Measurements from ENCODE around the gene LHFPL3. TPM values are rescaled to one million over a fixed set of nuclear protein-coding genes. Genes with fewer than 3 reads are reported as not detected.

The LHFPL3 gene
- total and polyA plus RNA-seq, 2 of the 13 experiments (the other 11 are each of a cell fraction or from before 2014, with no cell fraction given): not detected

- TF ChIP-seq ZNF543 (CRISPR knock-in tag; IDR thresholded peaks at IDR 0.05) (no peak), ZNF619 (CRISPR knock-in tag; IDR thresholded peaks at IDR 0.05) (no peak)
Measured at GRCh38 chr7:104938741-104939390, 610.5 kb downstream of the LHFPL3 start (continued).

- ATAC-seq (no peak), DNase-seq (ENCODE audit: low spot score) (no peak), FAIRE-seq (no peak)
- Histone ChIP-seq H3K4me1 (ENCODE audit: insufficient read depth, low read length) (peaks cover 23% of the 10 kb centered on the region), H3K9ac (ENCODE audit: insufficient read depth, low read depth, low read length) (no peak overlapping the region), H2AFZ (ENCODE audit: low read length) (no peak overlapping the region), H3K4me3 (replicated peaks in 1 of 3; ENCODE audit: insufficient read depth in 1 of 3, low read depth in 2 of 3, low read length in 3 of 3) (no peak overlapping the region), H3K9me3 (ENCODE audit: low read length) (no peaks in the 10 kb centered on the region), H3K27me3 (ENCODE audit: control insufficient read depth in 1 of 2, insufficient read depth in 2 of 2, low read length in 2 of 2) (peaks cover 1 to 8% of the 10 kb centered on the region in 2 experiments; a peak in 1 of 5 replicates), H3K4me2 (ENCODE audit: low read depth, low read length) (0 out of 2 replicates have a peak overlapping the region, but pooled peaks have one; percentile 38), H3K36me3 (replicated peaks in 1 of 2; ENCODE audit: control insufficient read depth in 1 of 2, insufficient read depth in 2 of 2, low read length in 2 of 2) (no peaks in the 10 kb centered on the region), H3K27ac (ENCODE audit: extremely low read length, insufficient read depth, low read length) (no peak overlapping the region), H3K79me2 (ENCODE audit: insufficient read depth, low read length) (no peaks in the 10 kb centered on the region), H4K20me1 (ENCODE audit: insufficient read depth, low read length) (no peaks in the 10 kb centered on the region)
- no TSS peak for BruUV-seq (replicated peaks)
- in situ Hi-C loops (cut with HindIII; ENCODE audit: extremely low pct_ligation_motif_present, low pct_unique_long_range_greater_than_20kb) (no loop called here), intact Hi-C loops (cut with micrococcal nuclease; ENCODE audit: unreplicated experiment) (no loop called here)
- WGBS (ENCODE audit: low lambda C conversion rate): 79% methylated on average over 23 of the region's 43 CpGs
- CTCF ChIA-PET (ENCODE audit: low intra/inter-chr PET ratio, low total read pairs): no interaction called here
- POLR2A ChIA-PET: no interaction called here
- TF ChIP-seq ZNF331 (CRISPR knock-in tag; IDR thresholded peaks at IDR 0.05) (no peak), SKI (IDR thresholded peaks at IDR 0.05; ENCODE audit: partially characterized antibody) (no peak), PRPF4 (IDR thresholded peaks at IDR 0.05; ENCODE audit: low read depth, low read length, poor library complexity, severe bottlenecking) (no peak), RBFOX2 (IDR thresholded peaks at IDR 0.05; ENCODE audit: low read depth, low read length) (no peak), U2AF1 (optimal IDR thresholded peaks at IDR 0.05; ENCODE audit: low read depth, low read length) (no peak), ZNF567 (CRISPR knock-in tag; IDR thresholded peaks at IDR 0.05; ENCODE audit: borderline replicate concordance) (no peak), MIXL1 (CRISPR knock-in tag; IDR thresholded peaks at IDR 0.05) (no peak), ZFP62 (CRISPR knock-in tag; IDR thresholded peaks at IDR 0.05) (no peak), ZSCAN22 (CRISPR knock-in tag; IDR thresholded peaks at IDR 0.05) (no peak), MEIS2 (CRISPR knock-in tag; IDR thresholded peaks at IDR 0.05) (no peak), MXD1 (CRISPR knock-in tag; IDR thresholded peaks at IDR 0.05) (no peak), SMARCE1 (IDR thresholded peaks at IDR 0.05; ENCODE audit: borderline replicate concordance) (no peak), ZNF253 (CRISPR knock-in tag; IDR thresholded peaks at IDR 0.05; ENCODE audit: borderline replicate concordance) (no peak), RBAK (CRISPR knock-in tag; IDR thresholded peaks at IDR 0.05) (no peak), ZHX2 (IDR thresholded peaks at IDR 0.05; ENCODE audit: low read depth) (no peak), ZHX2 (CRISPR knock-in tag; IDR thresholded peaks at IDR 0.05; ENCODE audit: borderline replicate concordance) (no peak), ATAD3A (CRISPR knock-in tag; IDR thresholded peaks at IDR 0.05) (no peak)
Measured at GRCh38 chr7:104940023-104940710, 611.8 kb downstream of the LHFPL3 start.
